T47D (cell line): ENCODE measurements around the gene CGB2.
A peak's percentile ranks its signal among the peaks of the same experiment; 100 is the strongest.
"Not testable (repeated sequence)": the region's sequence is repeated elsewhere in the genome, so short reads cannot be mapped to it uniquely, and the experiment has no call there.

Experiments used
- DNase-seq, 2 experiments: peaks; one replicate each; pipeline versions ENCODE4 v3.0.0 to v3.0.0-alpha.2; 2011 to 2012; ENCODE audit warnings: low read depth in 1 of 2, low spot score in 1 of 2
- JUND ChIP-seq: IDR thresholded peaks from 2 replicates; pipeline ENCODE4 v1.6.1; 2012; ENCODE audit warnings: low read depth
- in situ Hi-C: cut with HindIII; loops from 2 replicates; pipeline ENCODE4 v1.10.0; 2016; ENCODE audit warnings: low sequenced_read_pairs, low pct_unique_long_range_greater_than_20kb

Gene CGB2

DNA sequence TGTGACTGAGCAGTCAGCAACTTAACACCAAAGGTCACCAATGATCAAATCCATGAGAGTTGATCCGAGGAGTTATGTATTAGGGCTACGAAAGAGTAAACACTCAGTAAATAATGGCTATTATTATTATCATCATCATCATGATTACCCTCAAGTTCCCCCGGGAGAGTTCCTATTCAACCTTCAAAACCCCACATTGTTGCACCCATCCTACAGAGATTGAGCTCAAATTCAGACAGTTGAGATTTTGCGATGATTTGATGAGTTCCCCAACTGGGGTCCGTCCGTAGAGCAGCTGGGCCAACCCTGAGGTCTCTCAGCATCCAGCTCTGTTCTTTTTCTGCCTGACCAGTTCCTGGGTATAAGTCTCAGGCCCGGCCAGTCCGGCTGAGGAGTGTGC is 6.4 kb downstream of the CGB2 start:
- in situ Hi-C loops, DNase-seq: not testable (repeated sequence)

DNA sequence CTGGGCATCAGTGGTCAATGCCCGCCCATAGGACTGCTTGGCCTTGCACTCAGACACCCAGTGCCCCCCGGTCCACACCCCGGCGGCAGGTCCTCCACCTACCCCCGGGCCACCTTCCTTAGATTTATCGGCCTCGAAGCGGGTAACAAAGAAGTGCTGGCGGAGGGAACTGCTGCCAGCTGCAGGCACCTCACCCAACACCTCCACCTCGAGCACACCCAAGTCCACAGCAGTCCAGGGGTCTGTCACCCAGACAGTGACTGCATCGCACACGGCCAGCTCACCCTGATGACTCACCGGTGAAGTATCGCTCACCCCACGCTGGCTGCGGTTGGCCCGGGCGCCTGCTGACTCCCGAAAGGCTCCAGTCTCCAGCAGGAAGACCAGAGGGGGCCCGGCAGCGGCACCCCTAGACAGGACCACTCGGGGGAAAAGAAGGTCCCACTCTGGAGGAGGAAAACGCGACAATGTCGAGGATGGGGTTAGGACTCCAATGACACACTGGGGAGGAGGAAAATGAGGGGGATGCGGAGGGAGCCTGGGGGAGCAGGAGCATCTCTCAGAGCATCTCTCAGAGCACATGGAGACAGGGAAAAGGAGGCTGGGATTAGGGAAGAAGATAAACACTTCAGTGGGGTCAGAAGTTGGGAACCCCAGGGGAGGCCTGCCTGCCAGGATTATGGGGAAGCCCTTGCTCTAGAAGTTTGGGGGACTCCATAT is 7.0 kb downstream of the CGB2 start:
- in situ Hi-C loops, DNase-seq: not testable (repeated sequence)

DNA sequence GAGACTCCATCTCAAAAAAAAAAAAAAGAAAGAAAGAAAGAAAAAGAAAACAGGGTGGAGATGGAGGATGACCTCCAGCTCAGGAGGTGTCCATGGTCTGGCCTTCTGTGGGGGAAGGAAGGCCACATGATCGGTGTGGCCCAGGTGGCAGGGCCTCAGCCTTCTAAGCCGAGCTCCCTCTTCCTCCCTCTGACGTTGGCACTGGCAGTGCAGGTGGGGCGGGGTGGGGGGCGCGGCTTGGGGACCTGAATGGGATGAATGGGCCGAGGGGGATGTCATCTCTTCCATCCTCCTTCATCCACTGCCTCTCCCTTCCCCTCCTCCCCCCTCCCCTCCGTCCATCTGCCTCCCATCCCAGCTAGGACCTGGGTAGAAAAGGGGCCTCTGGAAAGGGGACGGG is 8.0 kb downstream of the CGB2 start:
- DNase-seq, in situ Hi-C loops: not testable (repeated sequence)

DNA sequence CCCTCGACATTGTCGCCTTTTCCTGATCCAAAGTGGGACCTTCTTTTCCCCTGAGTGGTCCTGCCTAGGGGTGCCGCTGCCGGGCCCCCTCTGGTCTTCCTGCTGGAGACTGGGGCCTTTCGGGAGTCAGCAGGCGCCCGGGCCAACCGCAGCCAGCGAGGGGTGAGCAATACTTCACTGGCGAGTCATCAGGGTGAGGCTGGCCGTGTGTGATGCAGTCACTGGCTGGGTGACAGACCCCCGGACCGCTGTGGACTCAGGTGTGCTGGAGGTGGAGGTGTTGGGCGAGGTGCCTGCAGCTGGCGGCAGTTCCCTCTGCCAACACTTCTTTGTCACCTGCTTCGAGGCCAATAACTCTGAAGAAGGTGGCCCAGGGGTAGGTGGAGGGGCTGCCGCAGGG is 10.5 kb downstream of the CGB2 start:
- TF ChIP-seq JUND: no peak
- DNase-seq: no peak
- in situ Hi-C loops: no loop called here

DNA sequence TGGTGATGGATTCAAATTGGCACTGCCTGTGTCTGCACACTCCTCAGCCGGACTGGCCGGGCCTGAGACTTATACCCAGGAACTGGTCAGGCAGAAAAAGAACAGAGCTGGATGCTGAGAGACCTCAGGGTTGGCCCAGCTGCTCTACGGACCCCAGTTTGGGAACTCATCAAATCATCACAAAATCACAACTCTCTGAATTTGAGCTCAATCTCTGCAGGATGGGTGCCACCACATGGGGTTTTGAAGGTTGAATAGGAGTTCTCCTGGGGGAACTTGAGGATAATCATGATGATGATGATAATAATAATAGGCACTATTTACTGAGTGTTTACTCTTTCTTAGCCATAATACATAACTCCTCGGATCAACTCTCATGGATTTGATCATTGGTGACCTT is 11.0 kb downstream of the CGB2 start:
- in situ Hi-C loops: not testable (repeated sequence)

DNA sequence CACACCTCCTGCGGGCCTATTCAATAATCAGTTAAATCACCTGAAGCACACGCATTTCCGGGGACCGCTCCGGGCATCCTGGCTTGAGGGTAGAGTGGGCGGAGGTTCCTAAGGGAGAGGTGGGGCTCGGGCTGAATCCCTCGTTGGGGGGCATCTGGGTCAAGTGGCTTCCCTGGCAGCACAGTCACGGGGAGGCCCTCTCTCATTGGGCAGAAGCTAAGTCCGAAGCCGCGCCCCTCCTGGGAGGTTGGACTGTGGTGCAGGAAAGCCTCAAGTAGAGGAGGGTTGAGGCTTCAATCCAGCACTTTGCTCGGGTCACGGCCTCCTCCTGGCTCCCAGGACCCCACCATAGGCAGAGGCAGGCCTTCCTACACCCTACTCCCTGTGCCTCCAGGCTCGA is 11.9 kb downstream of the CGB2 start, which contains the start of gene CGB5:
TSS of gene CGB5 (plus strand) at position 301 of the 400 bp plus-strand sequence. CDS start 362 bp downstream, outside the sequence.
- in situ Hi-C loops, DNase-seq: not testable (repeated sequence)

More for the DNA sequence above, 11.0 kb downstream of the CGB2 start:
- not testable (repeated sequence) for DNase-seq

DNA sequence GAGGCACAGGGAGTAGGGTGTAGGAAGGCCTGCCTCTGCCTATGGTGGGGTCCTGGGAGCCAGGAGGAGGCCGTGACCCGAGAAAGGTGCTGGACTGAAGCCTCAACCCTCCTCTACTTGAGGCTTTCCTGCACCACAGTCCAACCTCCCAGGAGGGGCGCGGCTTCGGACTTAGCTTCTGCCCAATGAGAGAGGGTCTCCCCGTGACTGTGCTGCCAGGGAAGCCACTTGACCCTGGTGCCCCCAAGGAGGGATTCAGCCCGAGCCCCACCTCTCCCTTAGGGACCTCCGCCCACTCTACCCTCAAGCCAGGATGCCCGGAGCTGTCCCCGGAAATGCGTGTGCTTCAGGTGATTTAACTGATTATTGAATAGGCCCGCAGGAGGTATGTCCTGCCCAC is 17.3 kb downstream of the CGB2 start, which contains the start of gene CGB8:
TSS of gene CGB8 (minus strand) at position 101 of the 400 bp plus-strand sequence. CDS start 372 bp downstream, outside the sequence.
- in situ Hi-C loops, DNase-seq: not testable (repeated sequence)

DNA sequence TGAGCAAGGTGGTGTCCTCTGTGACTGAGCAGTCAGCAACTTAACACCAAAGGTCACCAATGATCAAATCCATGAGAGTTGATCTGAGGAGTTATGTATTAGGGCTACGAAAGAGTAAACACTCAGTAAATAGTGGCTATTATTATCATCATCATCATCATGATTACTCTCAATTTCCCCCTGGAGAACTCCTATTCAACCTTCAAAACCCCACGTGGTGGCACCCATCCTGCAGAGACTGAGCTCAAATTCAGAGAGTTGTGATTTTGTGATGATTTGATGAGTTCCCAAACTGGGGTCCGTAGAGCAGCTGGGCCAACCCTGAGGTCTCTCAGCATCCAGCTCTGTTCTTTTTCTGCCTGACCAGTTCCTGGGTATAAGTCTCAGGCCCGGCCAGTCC is 18.1 kb downstream of the CGB2 start:
- DNase-seq, in situ Hi-C loops: not testable (repeated sequence)

DNA sequence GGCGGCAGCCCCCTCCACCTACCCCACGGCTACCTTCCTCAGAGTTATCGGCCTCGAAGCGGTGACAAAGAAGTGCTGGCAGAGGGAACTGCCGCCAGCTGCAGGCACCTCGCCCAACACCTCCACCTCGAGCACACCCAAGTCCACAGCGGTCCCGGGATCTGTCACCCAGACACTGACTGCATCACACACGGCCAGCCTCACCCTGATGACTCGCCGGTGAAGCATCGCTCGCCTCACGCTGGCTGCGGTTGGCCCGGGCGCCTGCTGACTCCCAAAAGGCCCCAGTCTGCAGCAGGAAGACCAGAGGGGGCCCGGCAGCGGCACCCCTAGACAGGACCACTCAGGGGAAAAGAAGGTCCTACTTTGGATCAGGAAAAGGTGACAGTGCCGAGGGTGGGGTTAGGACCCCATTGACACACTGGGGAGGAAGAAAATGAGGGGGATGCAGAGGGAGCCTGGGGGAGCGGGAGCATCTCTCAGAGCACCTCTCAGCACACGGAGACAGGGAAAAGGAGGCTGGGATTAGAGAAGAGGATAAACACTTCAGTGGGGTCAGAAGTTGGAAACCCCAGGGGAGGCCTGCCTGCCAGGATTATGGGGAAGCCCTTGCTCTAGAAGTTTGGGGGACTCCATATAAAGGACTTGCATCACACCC is 18.8 kb downstream of the CGB2 start:
- DNase-seq, in situ Hi-C loops: not testable (repeated sequence)

DNA sequence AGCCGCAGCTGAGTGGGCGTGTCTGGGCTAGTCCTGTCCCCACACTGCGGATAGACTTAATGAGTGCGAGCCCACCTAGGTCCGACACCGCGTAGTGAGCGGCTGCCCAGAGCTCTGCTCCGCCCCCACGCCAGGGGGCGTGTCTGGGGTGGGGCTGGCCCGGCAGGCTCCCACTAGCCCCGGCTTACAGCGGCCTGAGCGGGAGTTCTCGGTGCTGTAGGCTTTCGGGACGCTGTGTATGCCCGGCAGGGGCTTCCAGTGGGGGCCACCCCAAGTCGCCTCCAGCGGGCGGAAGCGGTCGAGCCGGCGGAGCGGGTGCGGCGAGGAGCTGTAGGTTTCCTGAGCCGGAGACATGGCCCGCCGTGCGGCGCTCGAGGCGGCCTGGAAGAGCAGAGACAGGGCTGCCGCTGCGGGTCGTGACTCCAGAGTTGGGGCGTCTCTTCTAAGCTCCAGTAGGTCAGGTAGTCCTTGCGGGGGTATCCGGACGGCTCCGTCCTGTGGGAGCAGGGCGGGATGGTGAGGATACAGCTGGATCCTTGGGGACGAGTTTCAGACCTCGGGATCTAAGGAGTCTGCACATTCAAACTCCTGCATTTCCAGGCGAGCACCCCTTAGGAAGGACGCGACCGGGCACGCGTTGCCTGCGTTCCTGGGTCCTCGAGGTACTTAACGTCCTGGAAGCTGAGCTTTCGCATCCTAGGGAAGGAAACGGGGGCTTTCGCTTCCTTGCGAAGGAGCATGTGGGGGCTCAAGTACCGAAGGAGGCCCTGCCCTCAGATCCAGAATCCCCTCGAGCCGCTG is 24.6 kb downstream of the CGB2 start:
- in situ Hi-C loops: no loop called here
- peak; percentile 51 to 82 for DNase-seq
- no peak for TF ChIP-seq JUND

DNA sequence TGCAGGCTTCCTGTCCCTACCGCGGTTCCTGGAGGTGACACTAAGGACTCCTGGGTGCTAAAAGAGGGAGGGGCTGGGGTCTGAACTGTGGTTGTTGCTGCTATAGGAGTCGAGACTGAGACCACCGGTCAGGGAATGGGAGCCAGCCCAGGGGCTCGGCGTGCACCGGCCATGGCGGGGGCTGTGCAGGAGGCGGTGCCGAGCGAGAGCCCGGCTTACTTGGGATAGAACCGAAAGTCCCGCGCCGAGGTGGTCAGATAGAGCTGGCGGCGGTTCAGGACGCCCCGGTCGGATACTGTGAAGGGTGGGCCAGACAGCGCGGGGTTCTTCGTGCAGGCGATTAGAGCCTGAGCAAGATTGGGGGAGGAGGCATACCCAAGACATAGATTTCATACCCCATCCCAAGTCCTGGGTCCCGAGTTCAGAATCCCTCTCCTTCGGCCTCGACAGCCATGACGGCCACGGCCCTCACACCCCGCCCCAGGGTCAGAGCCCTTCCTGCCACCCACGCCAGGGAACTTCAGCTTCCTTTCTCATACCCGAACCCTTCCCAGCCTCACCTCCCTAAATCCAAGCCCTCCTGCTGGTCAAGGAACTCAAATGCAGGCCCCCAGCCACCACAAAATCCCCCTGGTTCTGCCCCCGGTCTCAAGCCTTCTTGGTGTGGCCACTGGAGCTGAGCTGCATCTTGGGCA is 25.4 kb downstream of the CGB2 start:
- in situ Hi-C loops, DNase-seq: not testable (repeated sequence)

DNA sequence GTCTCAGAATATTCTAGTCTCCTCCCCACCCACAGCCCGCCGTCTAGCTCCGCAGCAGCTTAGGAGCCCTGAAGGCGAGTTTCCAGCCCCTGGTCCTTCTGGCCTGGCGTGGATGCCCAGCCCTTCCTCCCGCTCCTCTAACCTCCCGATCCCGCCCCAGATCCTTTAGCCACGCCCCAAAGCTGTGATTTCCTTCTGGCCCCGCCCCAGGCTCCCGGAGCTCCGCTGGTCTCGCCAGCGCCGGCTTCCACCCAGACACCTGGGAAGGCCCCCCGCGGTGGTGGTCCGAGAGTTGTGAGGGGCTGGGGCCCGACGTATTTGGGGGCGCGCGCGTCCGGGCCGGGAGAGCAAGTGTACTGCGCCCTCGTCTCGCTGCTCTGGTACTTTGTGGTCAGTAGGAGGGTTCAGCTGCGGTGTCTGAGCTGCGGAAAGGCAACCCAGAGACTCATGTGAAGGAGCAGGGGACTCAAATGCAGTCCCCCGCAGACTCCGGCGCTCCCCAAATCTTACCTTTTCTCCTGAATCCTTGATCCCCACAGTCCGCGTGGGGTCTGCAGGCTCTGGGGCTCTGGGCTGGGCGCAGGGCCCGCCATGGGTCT is 26.0 kb downstream of the CGB2 start, which contains the start of gene CGB7:
TSS of gene CGB7 (minus strand) at position 114 of the 599 bp plus-strand sequence. CDS start 2,374 bp downstream, outside the sequence.
- in situ Hi-C loops: no loop called here
- TF ChIP-seq JUND: no peak
- peak; percentile 73 to 79 for DNase-seq
